ENCODE results near the gene ANKRD31. TPM values are rescaled to one million over a fixed set of nuclear protein-coding genes. Genes with fewer than 3 reads are reported as not detected.

ANKRD31 gene
- total RNA-seq, 1 experiment from 2014 or later: 0.30 TPM

DNA sequence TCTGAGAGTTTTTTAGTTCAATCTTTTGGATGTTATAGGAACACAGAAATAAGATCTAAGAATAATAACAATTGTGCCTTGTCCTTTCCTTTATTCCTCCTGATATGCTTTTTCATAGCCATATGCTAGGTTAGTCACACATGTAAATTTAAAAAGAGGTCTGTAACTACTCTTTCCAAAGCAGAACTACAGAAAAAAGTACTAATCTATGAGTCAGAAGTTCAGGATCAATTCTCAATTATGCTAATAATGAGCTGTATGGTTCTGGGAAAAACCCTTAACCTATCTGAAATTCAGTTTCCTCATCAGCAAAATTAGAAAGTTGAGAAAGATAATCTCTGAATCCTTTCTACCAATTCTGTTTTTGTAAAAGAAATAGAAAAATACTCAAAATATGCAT is 44.4 kb downstream of the ANKRD31 start:
- ATAC-seq: no peak

DNA sequence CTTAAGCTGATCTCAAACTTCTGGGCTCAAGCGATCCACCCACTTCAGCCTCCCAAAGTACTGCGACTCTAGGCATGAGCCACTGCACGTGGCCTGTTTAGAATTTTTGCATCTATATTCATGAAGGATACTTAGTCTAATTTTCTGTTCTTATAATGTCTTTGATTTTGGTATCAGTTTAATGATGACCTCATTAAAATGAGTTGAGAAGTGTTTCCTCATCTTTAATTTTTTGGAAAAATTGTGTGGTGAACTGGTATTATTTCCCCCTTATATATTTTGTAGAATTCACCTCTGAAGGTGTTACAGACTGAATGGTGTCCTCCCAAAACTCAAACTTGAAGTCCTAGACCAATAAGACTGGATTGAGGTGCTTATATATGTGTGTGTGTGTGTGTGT is 46.5 kb downstream of the ANKRD31 start:
- POLR2A ChIA-PET: no interaction called here
- BruUV-seq (replicated peaks): no TSS peak

More for the DNA sequence above, 44.4 kb downstream of the ANKRD31 start:
- Histone ChIP-seq H3K9me3 (ENCODE audit: control insufficient read depth in 1 of 2, insufficient read depth in 1 of 2, low read depth in 1 of 2, low read length in 2 of 2) (no peaks in the 10 kb centered on the region), H3K9me2 (ENCODE audit: insufficient read depth) (no peaks in the 10 kb centered on the region), H4K20me1 (ENCODE audit: insufficient read depth) (no peaks in the 10 kb centered on the region), H3K27ac (ENCODE audit: low read depth, low read length) (no peak overlapping the region), H3K27me3 (ENCODE audit: insufficient read depth, low read length) (no peaks in the 10 kb centered on the region), H3K4me3 (replicated peaks in 1 of 2; ENCODE audit: low read depth in 1 of 2, low read length in 2 of 2) (no peak overlapping the region), H2AFZ (ENCODE audit: low read depth, low read length, poor library complexity, severe bottlenecking) (no peak overlapping the region), H3K4me2 (ENCODE audit: low read length) (no peak overlapping the region), H3K4me1 (ENCODE audit: control insufficient read depth in 1 of 2, insufficient read depth in 2 of 2, low read length in 2 of 2) (no peaks in the 10 kb centered on the region), H3K79me2 (ENCODE audit: insufficient read depth, low read length) (no peaks in the 10 kb centered on the region), H3K36me3 (ENCODE audit: control insufficient read depth in 1 of 2, insufficient read depth in 2 of 2, low read length in 2 of 2) (no peaks in the 10 kb centered on the region), H3K9ac (ENCODE audit: low read length) (no peak overlapping the region)
- RAD21 ChIA-PET (ENCODE audit: low non-redundant PET in 1 of 2, low total read pairs in 2 of 2, uncharacterized antibody in 2 of 2, unreplicated experiment in 2 of 2): no interaction called here
- intact Hi-C loops (cut with micrococcal nuclease): no loop called here
- no TSS peak for BruUV-seq (replicated peaks)
- no peak for DNase-seq (ENCODE audit: low read depth, low spot score)
- TF ChIP-seq CBX3 (IDR thresholded peaks at IDR 0.05; ENCODE audit: low read depth): no peak
- no peak for TF ChIP-seq EZH2 (IDR thresholded peaks at IDR 0.05)
- no peak for TF ChIP-seq RAD21 (IDR thresholded peaks at IDR 0.05; ENCODE audit: low read depth)
- no peak for TF ChIP-seq EZH2phosphoT487 (IDR thresholded peaks at IDR 0.05; ENCODE audit: borderline replicate concordance)
- no peak for TF ChIP-seq SRF (IDR thresholded peaks at IDR 0.05; ENCODE audit: low read depth)
- no peak for TF ChIP-seq ELF1 (IDR thresholded peaks at IDR 0.05; ENCODE audit: borderline replicate concordance, low read depth)
- TF ChIP-seq MAX (IDR thresholded peaks at IDR 0.05): no peak
- no peak for TF ChIP-seq TCF7L2 (IDR thresholded peaks at IDR 0.05; ENCODE audit: borderline replicate concordance, extremely low read depth, insufficient read depth, insufficient read length)
- TF ChIP-seq ZFX (IDR thresholded peaks at IDR 0.05): no peak
- no peak for TF ChIP-seq ZNF274 (IDR thresholded peaks at IDR 0.05; ENCODE audit: low read depth, low read length)
- CTCF ChIA-PET: no interaction called here
- POLR2A ChIA-PET: interaction anchor here (1.5 kb wide), 1 partner anchor 10 kb away, joined by 3 read pairs; no protein-coding TSS in a partner anchor

More for the DNA sequence above, 46.5 kb downstream of the ANKRD31 start:
- Histone ChIP-seq H3K36me3 (ENCODE audit: control insufficient read depth in 1 of 2, insufficient read depth in 2 of 2, low read length in 2 of 2) (no peaks in the 10 kb centered on the region), H3K9me2 (ENCODE audit: insufficient read depth) (no peaks in the 10 kb centered on the region), H3K4me1 (ENCODE audit: control insufficient read depth in 1 of 2, insufficient read depth in 2 of 2, low read length in 2 of 2) (no peaks in the 10 kb centered on the region), H3K4me3 (replicated peaks in 1 of 2; ENCODE audit: low read depth in 1 of 2, low read length in 2 of 2) (no peak overlapping the region), H3K27me3 (ENCODE audit: insufficient read depth, low read length) (no peaks in the 10 kb centered on the region), H3K9ac (ENCODE audit: low read length) (no peak overlapping the region), H2AFZ (ENCODE audit: low read depth, low read length, poor library complexity, severe bottlenecking) (no peak overlapping the region), H3K27ac (ENCODE audit: low read depth, low read length) (no peak overlapping the region), H3K4me2 (ENCODE audit: low read length) (no peak overlapping the region), H4K20me1 (ENCODE audit: insufficient read depth) (no peaks in the 10 kb centered on the region), H3K9me3 (ENCODE audit: control insufficient read depth in 1 of 2, insufficient read depth in 1 of 2, low read depth in 1 of 2, low read length in 2 of 2) (no peaks in the 10 kb centered on the region), H3K79me2 (ENCODE audit: insufficient read depth, low read length) (no peaks in the 10 kb centered on the region)
- intact Hi-C loops (cut with micrococcal nuclease): no loop called here
- DNase-seq (ENCODE audit: low read depth, low spot score) (no peak), ATAC-seq (no peak)
- TF ChIP-seq EZH2 (IDR thresholded peaks at IDR 0.05): no peak
- ChIA-PET RAD21 (ENCODE audit: low non-redundant PET in 1 of 2, low total read pairs in 2 of 2, uncharacterized antibody in 2 of 2, unreplicated experiment in 2 of 2) (no interaction called here), CTCF (no interaction called here)

Data from HCT116 (cell line).